Measurements from ENCODE around the gene ZNRF3. TPM values are rescaled to one million over a fixed set of nuclear protein-coding genes. Genes with fewer than 3 reads are reported as not detected.
A peak's percentile ranks its signal among the peaks of the same experiment; 100 is the strongest.
"Not testable (repeated sequence)": the region's sequence is repeated elsewhere in the genome, so short reads cannot be mapped to it uniquely, and the experiment has no call there.

The ZNRF3 gene
- polyA plus RNA-seq, 3 donors from 2014 or later = 0.06 to 0.28 (median 0.18) TPM

GRCh38 chr22:28905256-28905832 is 22.0 kb downstream of the ZNRF3 start:
- no peaks in the 10 kb centered on the region for H3K36me3 Mint-ChIP-seq
- peaks cover 0 to 9% (median 1%) of the 10 kb centered on the region in 3 donors for H3K27me3 Mint-ChIP-seq (ENCODE audit: low read depth in 3 of 3)
- no peak overlapping the region for H3K4me3 Mint-ChIP-seq
- H3K4me1 Mint-ChIP-seq = peaks cover 0 to under 1% of the 10 kb centered on the region in 2 donors
- no peak for DNase-seq
- no peak overlapping the region for H3K27ac Mint-ChIP-seq
- H3K9me3 Mint-ChIP-seq = no peaks in the 10 kb centered on the region

GRCh38 chr22:28906312-28906711 is 22.9 kb downstream of the ZNRF3 start:
- no peaks in the 10 kb centered on the region for H3K36me3 Mint-ChIP-seq
- DNase-seq = no peak
- H3K9me3 Mint-ChIP-seq = no peaks in the 10 kb centered on the region
- H3K27ac Mint-ChIP-seq = no peak overlapping the region
- peaks cover 0 to 7% (median 3%) of the 10 kb centered on the region in 3 donors for H3K27me3 Mint-ChIP-seq (ENCODE audit: low read depth in 3 of 3)
- no peaks in the 10 kb centered on the region for H3K4me1 Mint-ChIP-seq
- H3K4me3 Mint-ChIP-seq = no peak overlapping the region

GRCh38 chr22:28907311-28908008 is 24.1 kb downstream of the ZNRF3 start:
- no peaks in the 10 kb centered on the region for H3K9me3 Mint-ChIP-seq
- H3K4me1 Mint-ChIP-seq = no peaks in the 10 kb centered on the region
- no peak overlapping the region for H3K4me3 Mint-ChIP-seq
- no peaks in the 10 kb centered on the region for H3K36me3 Mint-ChIP-seq
- DNase-seq = no peak
- peaks cover 0 to 3% (median under 1%) of the 10 kb centered on the region in 3 donors for H3K27me3 Mint-ChIP-seq (ENCODE audit: low read depth in 3 of 3)
- H3K27ac Mint-ChIP-seq = no peak overlapping the region

- not testable (repeated sequence) for DNase-seq; H3K4me3 Mint-ChIP-seq; H3K27me3 Mint-ChIP-seq (ENCODE audit: low read depth in 3 of 3); H3K4me1 Mint-ChIP-seq; H3K36me3 Mint-ChIP-seq; H3K27ac Mint-ChIP-seq; H3K9me3 Mint-ChIP-seq
Measured at GRCh38 chr22:28908810-28909209, 25.4 kb downstream of the ZNRF3 start.

- peaks cover 0 to 3% (median 0%) of the 10 kb centered on the region in 3 donors for H3K27me3 Mint-ChIP-seq (ENCODE audit: low read depth in 3 of 3)
- no peak overlapping the region for H3K4me3 Mint-ChIP-seq
- no peaks in the 10 kb centered on the region for H3K9me3 Mint-ChIP-seq
- no peak overlapping the region for H3K27ac Mint-ChIP-seq
- no peaks in the 10 kb centered on the region for H3K4me1 Mint-ChIP-seq
- no peaks in the 10 kb centered on the region for H3K36me3 Mint-ChIP-seq
- no peak for DNase-seq
Measured at GRCh38 chr22:28909375-28909774, 26.0 kb downstream of the ZNRF3 start.

- no peaks in the 10 kb centered on the region for H3K9me3 Mint-ChIP-seq
- peaks cover 0 to 3% (median 0%) of the 10 kb centered on the region in 3 donors for H3K36me3 Mint-ChIP-seq
- H3K4me1 Mint-ChIP-seq = no peaks in the 10 kb centered on the region
- H3K27me3 Mint-ChIP-seq (ENCODE audit: low read depth in 3 of 3) = peaks cover 0 to 2% (median 0%) of the 10 kb centered on the region in 3 donors
- no peak for DNase-seq
- no peak overlapping the region for H3K4me3 Mint-ChIP-seq
- no peak overlapping the region for H3K27ac Mint-ChIP-seq
Measured at GRCh38 chr22:28910569-28911303, 27.4 kb downstream of the ZNRF3 start.

- DNase-seq = no peak
- Mint-ChIP-seq H3K9me3 (no peaks in the 10 kb centered on the region), H3K4me3 (no peak overlapping the region), H3K36me3 (peaks cover 0 to 3% (median 0%) of the 10 kb centered on the region in 3 donors), H3K4me1 (no peaks in the 10 kb centered on the region), H3K27ac (no peak overlapping the region), H3K27me3 (ENCODE audit: low read depth in 3 of 3) (peaks cover 0 to 2% (median 0%) of the 10 kb centered on the region in 3 donors)
Measured at GRCh38 chr22:28911304-28911690, 27.9 kb downstream of the ZNRF3 start.

- no peak overlapping the region for H3K27ac Mint-ChIP-seq
- peaks cover 0 to 3% (median 0%) of the 10 kb centered on the region in 3 donors for H3K36me3 Mint-ChIP-seq
- peaks cover 0 to 5% (median 0%) of the 10 kb centered on the region in 3 donors for H3K27me3 Mint-ChIP-seq (ENCODE audit: low read depth in 3 of 3)
- H3K4me1 Mint-ChIP-seq = no peaks in the 10 kb centered on the region
- H3K9me3 Mint-ChIP-seq = no peaks in the 10 kb centered on the region
- no peak for DNase-seq
- H3K4me3 Mint-ChIP-seq = no peak overlapping the region
Measured at GRCh38 chr22:28911777-28912669, 28.7 kb downstream of the ZNRF3 start.

GRCh38 chr22:28914201-28914600 is 30.8 kb downstream of the ZNRF3 start:
- no peak for DNase-seq
- peak overlapping the region in 1 of 6 donors; percentile 18 for H3K27ac Mint-ChIP-seq
- H3K4me3 Mint-ChIP-seq = no peak overlapping the region
- peaks cover 0 to 3% (median 0%) of the 10 kb centered on the region in 3 donors for H3K36me3 Mint-ChIP-seq
- peaks cover 0 to 10% (median 2%) of the 10 kb centered on the region in 3 donors for H3K27me3 Mint-ChIP-seq (ENCODE audit: low read depth in 3 of 3)
- H3K9me3 Mint-ChIP-seq = no peaks in the 10 kb centered on the region
- no peaks in the 10 kb centered on the region for H3K4me1 Mint-ChIP-seq

- Mint-ChIP-seq H3K27ac (no peak overlapping the region), H3K4me1 (no peaks in the 10 kb centered on the region), H3K27me3 (ENCODE audit: low read depth in 3 of 3) (peaks cover 0 to 11% (median 2%) of the 10 kb centered on the region in 3 donors), H3K36me3 (peaks cover 0 to 3% (median 0%) of the 10 kb centered on the region in 3 donors), H3K9me3 (no peaks in the 10 kb centered on the region), H3K4me3 (no peak overlapping the region)
- DNase-seq = no peak
Measured at GRCh38 chr22:28915969-28916368, 32.6 kb downstream of the ZNRF3 start.

GRCh38 chr22:28917747-28918549 is 34.6 kb downstream of the ZNRF3 start:
- no peak for DNase-seq

GRCh38 chr22:28918550-28919271 is 35.3 kb downstream of the ZNRF3 start:
- no peaks in the 10 kb centered on the region for H3K9me3 Mint-ChIP-seq
- no peaks in the 10 kb centered on the region for H3K4me1 Mint-ChIP-seq
- H3K27me3 Mint-ChIP-seq (ENCODE audit: low read depth in 3 of 3) = peaks cover 2 to 23% (median 3%) of the 10 kb centered on the region in 3 donors
- DNase-seq = no peak
- H3K36me3 Mint-ChIP-seq = peaks cover 0 to 3% (median 0%) of the 10 kb centered on the region in 3 donors
- no peak overlapping the region for H3K27ac Mint-ChIP-seq
- H3K4me3 Mint-ChIP-seq = no peak overlapping the region

More at GRCh38 chr22:28917747-28918549, 34.6 kb downstream of the ZNRF3 start:
- no peak overlapping the region for H3K27ac Mint-ChIP-seq
- H3K9me3 Mint-ChIP-seq = no peaks in the 10 kb centered on the region
- H3K36me3 Mint-ChIP-seq = peaks cover 0 to 3% (median 0%) of the 10 kb centered on the region in 3 donors
- no peaks in the 10 kb centered on the region for H3K4me1 Mint-ChIP-seq
- H3K4me3 Mint-ChIP-seq = no peak overlapping the region
- H3K27me3 Mint-ChIP-seq (ENCODE audit: low read depth in 3 of 3) = peaks cover 0 to 17% (median 2%) of the 10 kb centered on the region in 3 donors

Measured in immature natural killer cell (primary cell).